Measurements from ENCODE around the gene FOXN3. TPM values are rescaled to one million over a fixed set of nuclear protein-coding genes. Genes with fewer than 3 reads are reported as not detected.

The FOXN3 gene
- total and polyA plus RNA-seq, 2 experiments from 2014 or later: 98.9 to 167 TPM

DNA sequence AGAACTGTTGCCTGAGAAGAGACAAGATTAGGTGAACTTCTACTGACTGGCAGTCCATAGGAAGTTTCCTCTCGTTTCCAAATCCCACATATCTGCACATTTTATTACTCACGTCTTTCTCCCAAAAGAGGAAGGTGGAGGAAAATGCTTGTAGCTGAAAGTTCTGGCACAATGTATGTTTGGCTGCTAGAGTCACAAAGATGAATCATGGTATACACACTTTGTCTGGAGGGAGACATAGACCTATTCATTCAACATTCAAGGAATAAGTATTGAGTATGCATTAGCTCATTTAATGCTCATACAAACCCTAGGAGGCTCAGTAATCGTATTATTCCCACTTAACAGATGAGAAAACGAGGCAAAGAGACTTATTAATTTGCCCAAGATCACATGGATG lies 291.8 kb downstream of the FOXN3 start:
- Mint-ChIP-seq H3K4me3 (no peak overlapping the region), H3K4me1 (peaks cover 22% of the 10 kb centered on the region), H3K27ac (no peak overlapping the region), H3K9me3 (0 out of 3 replicates have a peak, but pooled peaks cover under 1% of the 10 kb centered on the region), H3K27me3 (ENCODE audit: insufficient read depth, low read depth, poor library complexity) (peaks cover 9% of the 10 kb centered on the region), H3K36me3 (ENCODE audit: low read depth) (no peaks in the 10 kb centered on the region)
- ATAC-seq: no peak
- no peaks in the 10 kb centered on the region for H3F3A ChIP-seq (replicated peaks; ENCODE audit: low read depth)
- no peak overlapping the region for H3K4me3 ChIP-seq
- peaks cover 7% of the 10 kb centered on the region for H3K4me1 ChIP-seq (ENCODE audit: insufficient read depth)
- H4K20me1 ChIP-seq (replicated peaks; ENCODE audit: insufficient read depth): no peaks in the 10 kb centered on the region
- no peaks in the 10 kb centered on the region for H3K27me3 ChIP-seq (ENCODE audit: insufficient read depth)
- DNase-seq (ENCODE audit: low spot score): no peak
- H3K79me2 ChIP-seq (replicated peaks; ENCODE audit: insufficient read depth): no peaks in the 10 kb centered on the region
- peaks cover 7% of the 10 kb centered on the region; the same call in 1 of the 2 replicates for H3K9me2 ChIP-seq (ENCODE audit: insufficient read depth)
- H2AFZ ChIP-seq: no peak overlapping the region
- TF ChIP-seq NANOG (IDR thresholded peaks at IDR 0.05; ENCODE audit: borderline replicate concordance) (no peak), POLR2AphosphoS5 (IDR thresholded peaks at IDR 0.05; ENCODE audit: low read depth) (no peak), ZNF331 (CRISPR knock-in tag; IDR thresholded peaks at IDR 0.05; ENCODE audit: low read depth) (no peak)
- TF ChIP-seq, protein P1, sequence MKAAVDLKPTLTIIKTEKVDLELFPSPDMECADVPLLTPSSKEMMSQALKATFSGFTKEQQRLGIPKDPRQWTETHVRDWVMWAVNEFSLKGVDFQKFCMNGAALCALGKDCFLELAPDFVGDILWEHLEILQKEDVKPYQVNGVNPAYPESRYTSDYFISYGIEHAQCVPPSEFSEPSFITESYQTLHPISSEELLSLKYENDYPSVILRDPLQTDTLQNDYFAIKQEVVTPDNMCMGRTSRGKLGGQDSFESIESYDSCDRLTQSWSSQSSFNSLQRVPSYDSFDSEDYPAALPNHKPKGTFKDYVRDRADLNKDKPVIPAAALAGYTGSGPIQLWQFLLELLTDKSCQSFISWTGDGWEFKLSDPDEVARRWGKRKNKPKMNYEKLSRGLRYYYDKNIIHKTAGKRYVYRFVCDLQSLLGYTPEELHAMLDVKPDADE (IDR thresholded peaks at IDR 0.05): no peak
- H3K4me2 ChIP-seq: no peak overlapping the region
- H3K36me3 ChIP-seq (ENCODE audit: insufficient read depth): no peaks in the 10 kb centered on the region
- H3K27ac ChIP-seq (ENCODE audit: low read depth): no peak overlapping the region

- ATAC-seq: no peak
- no peak overlapping the region for H3K4me3 Mint-ChIP-seq
- no peaks in the 10 kb centered on the region for H3K27me3 ChIP-seq (ENCODE audit: insufficient read depth)
- peaks cover 4% of the 10 kb centered on the region; the same call in 1 of the 3 replicates for H3K36me3 Mint-ChIP-seq (ENCODE audit: low read depth)
- H3K36me3 ChIP-seq (ENCODE audit: insufficient read depth): no peaks in the 10 kb centered on the region
- H3K27ac Mint-ChIP-seq: no peak overlapping the region
- peaks cover 16% of the 10 kb centered on the region for H3K27me3 Mint-ChIP-seq (ENCODE audit: insufficient read depth, low read depth, poor library complexity)
- peaks cover 18% of the 10 kb centered on the region for H3K4me1 Mint-ChIP-seq
- H3K9me2 ChIP-seq (ENCODE audit: insufficient read depth): peaks cover 7% of the 10 kb centered on the region; the same call in 1 of the 2 replicates
- H3K9me3 Mint-ChIP-seq: peaks cover 14% of the 10 kb centered on the region
- H2AFZ ChIP-seq: no peak overlapping the region
- no peak overlapping the region for H3K27ac ChIP-seq (ENCODE audit: low read depth)
- H3K4me1 ChIP-seq (ENCODE audit: insufficient read depth): peaks cover 4% of the 10 kb centered on the region
- H4K20me1 ChIP-seq (replicated peaks; ENCODE audit: insufficient read depth): no peaks in the 10 kb centered on the region
- H3K79me2 ChIP-seq (replicated peaks; ENCODE audit: insufficient read depth): no peaks in the 10 kb centered on the region
- TF ChIP-seq, protein P2, sequence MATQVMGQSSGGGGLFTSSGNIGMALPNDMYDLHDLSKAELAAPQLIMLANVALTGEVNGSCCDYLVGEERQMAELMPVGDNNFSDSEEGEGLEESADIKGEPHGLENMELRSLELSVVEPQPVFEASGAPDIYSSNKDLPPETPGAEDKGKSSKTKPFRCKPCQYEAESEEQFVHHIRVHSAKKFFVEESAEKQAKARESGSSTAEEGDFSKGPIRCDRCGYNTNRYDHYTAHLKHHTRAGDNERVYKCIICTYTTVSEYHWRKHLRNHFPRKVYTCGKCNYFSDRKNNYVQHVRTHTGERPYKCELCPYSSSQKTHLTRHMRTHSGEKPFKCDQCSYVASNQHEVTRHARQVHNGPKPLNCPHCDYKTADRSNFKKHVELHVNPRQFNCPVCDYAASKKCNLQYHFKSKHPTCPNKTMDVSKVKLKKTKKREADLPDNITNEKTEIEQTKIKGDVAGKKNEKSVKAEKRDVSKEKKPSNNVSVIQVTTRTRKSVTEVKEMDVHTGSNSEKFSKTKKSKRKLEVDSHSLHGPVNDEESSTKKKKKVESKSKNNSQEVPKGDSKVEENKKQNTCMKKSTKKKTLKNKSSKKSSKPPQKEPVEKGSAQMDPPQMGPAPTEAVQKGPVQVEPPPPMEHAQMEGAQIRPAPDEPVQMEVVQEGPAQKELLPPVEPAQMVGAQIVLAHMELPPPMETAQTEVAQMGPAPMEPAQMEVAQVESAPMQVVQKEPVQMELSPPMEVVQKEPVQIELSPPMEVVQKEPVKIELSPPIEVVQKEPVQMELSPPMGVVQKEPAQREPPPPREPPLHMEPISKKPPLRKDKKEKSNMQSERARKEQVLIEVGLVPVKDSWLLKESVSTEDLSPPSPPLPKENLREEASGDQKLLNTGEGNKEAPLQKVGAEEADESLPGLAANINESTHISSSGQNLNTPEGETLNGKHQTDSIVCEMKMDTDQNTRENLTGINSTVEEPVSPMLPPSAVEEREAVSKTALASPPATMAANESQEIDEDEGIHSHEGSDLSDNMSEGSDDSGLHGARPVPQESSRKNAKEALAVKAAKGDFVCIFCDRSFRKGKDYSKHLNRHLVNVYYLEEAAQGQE (IDR thresholded peaks at IDR 0.05; ENCODE audit: unreplicated experiment): no peak
- H3K4me3 ChIP-seq: no peak overlapping the region
- no peak overlapping the region for H3K4me2 ChIP-seq
- DNase-seq (ENCODE audit: low spot score): no peak
- H3F3A ChIP-seq (replicated peaks; ENCODE audit: low read depth): no peaks in the 10 kb centered on the region
These were observed 293.2 kb downstream of the FOXN3 start for GRCh38 chr14:89123851-89124250.

DNA sequence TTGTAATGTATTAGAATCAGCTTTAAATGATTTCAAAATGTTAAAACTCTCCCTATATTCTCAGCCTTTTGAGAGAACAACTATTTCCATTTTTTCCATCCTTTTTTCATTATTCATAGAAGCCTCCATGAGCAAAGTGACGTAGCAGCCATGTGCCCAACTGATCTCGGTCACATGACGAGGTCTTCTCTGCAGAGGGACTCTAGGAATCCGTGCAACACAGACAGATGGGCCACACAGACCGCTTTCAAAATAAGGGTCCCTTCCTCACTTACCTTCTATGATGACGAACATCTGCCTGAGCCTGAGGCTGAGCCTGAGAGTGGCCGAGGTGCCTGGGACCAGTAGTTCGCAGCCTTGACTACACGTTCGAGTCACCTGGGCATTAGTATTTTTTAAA lies 293.8 kb downstream of the FOXN3 start:
- no peak overlapping the region for H3K4me2 ChIP-seq
- peaks cover 7% of the 10 kb centered on the region; the same call in 1 of the 2 replicates for H3K9me2 ChIP-seq (ENCODE audit: insufficient read depth)
- ATAC-seq (no peak), DNase-seq (ENCODE audit: low spot score) (no peak)
- TF ChIP-seq ZNF114 (CRISPR knock-in tag; IDR thresholded peaks at IDR 0.05) (no peak), STAT1 (IDR thresholded peaks at IDR 0.05; ENCODE audit: unreplicated experiment) (no peak), POLR2AphosphoS5 (IDR thresholded peaks at IDR 0.05; ENCODE audit: low read depth) (no peak)
- TF ChIP-seq, protein P2 (IDR thresholded peaks at IDR 0.05; ENCODE audit: unreplicated experiment): no peak
- H3K27me3 ChIP-seq (ENCODE audit: insufficient read depth): no peaks in the 10 kb centered on the region
- Mint-ChIP-seq H3K27me3 (ENCODE audit: insufficient read depth, low read depth, poor library complexity) (peaks cover 19% of the 10 kb centered on the region), H3K27ac (no peak overlapping the region), H3K4me1 (peaks cover 18% of the 10 kb centered on the region), H3K9me3 (peaks cover 17% of the 10 kb centered on the region), H3K36me3 (ENCODE audit: low read depth) (peaks cover 4% of the 10 kb centered on the region; the same call in 1 of the 3 replicates), H3K4me3 (no peak overlapping the region)
- no peak overlapping the region for H2AFZ ChIP-seq
- H3K4me3 ChIP-seq: no peak overlapping the region
- H3K79me2 ChIP-seq (replicated peaks; ENCODE audit: insufficient read depth): no peaks in the 10 kb centered on the region
- H3K4me1 ChIP-seq (ENCODE audit: insufficient read depth): peaks cover 3% of the 10 kb centered on the region
- H4K20me1 ChIP-seq (replicated peaks; ENCODE audit: insufficient read depth): no peaks in the 10 kb centered on the region
- no peak overlapping the region for H3K27ac ChIP-seq (ENCODE audit: low read depth)
- no peaks in the 10 kb centered on the region for H3K36me3 ChIP-seq (ENCODE audit: insufficient read depth)
- no peaks in the 10 kb centered on the region for H3F3A ChIP-seq (replicated peaks; ENCODE audit: low read depth)

All from GM23338 (cell line).